MM.1S (cell line): ENCODE results near the gene AGO3.

Experiments
- DNase-seq: peaks from one replicate; pipeline ENCODE4 v3.0.0-alpha.2; 2015
- H2AFZ ChIP-seq: fragments of 300-600 bp; sonication (generic); 2 replicates; pipeline ENCODE4 v1.6.0; 2016; ENCODE audit warnings: antibody characterized with exemption, low read length
- H3F3A ChIP-seq: fragments of 300-600 bp; sonication (generic); 2 replicates; pipeline ENCODE4 v1.6.1; 2016; ENCODE audit warnings: mild to moderate bottlenecking, antibody characterized with exemption, low read length, moderate library complexity, mixed read lengths; ENCODE audit not compliant: insufficient read depth
- H3K27ac ChIP-seq: fragments of 300-600 bp; sonication (generic); 2 replicates; pipeline ENCODE4 v1.5.1; 2016; ENCODE audit warnings: mild to moderate bottlenecking, low read length
- H3K27me3 ChIP-seq: fragments of 300-600 bp; sonication (generic); replicated peaks from 2 replicates; pipeline ENCODE4 v1.6.0; 2016; ENCODE audit warnings: low read length; ENCODE audit not compliant: insufficient read depth
- H3K36me3 ChIP-seq: fragments of 300-600 bp; sonication (generic); replicated peaks from 2 replicates; pipeline ENCODE4 v1.6.1; 2016; ENCODE audit warnings: mild to moderate bottlenecking, low read length, mixed read lengths; ENCODE audit not compliant: insufficient read depth
- H3K4me1 ChIP-seq: fragments of 300-600 bp; sonication (generic); 2 replicates; pipeline ENCODE4 v1.6.1; 2016; ENCODE audit warnings: low read length, mixed read lengths
- H3K4me2 ChIP-seq: fragments of 300-600 bp; sonication (generic); 2 replicates; pipeline ENCODE4 v1.6.0; 2016; ENCODE audit warnings: low read depth, low read length
- H3K4me3 ChIP-seq: fragments of 300-600 bp; sonication (generic); 2 replicates; pipeline ENCODE4 v1.5.1; 2016; ENCODE audit warnings: low read length, mixed read lengths
- H3K79me2 ChIP-seq: fragments of 300-600 bp; sonication (generic); 2 replicates; pipeline ENCODE4 v1.6.1; 2016; ENCODE audit warnings: mixed run types, low read length, mixed read lengths
- H3K9ac ChIP-seq: fragments of 300-600 bp; sonication (generic); 2 replicates; pipeline ENCODE4 v1.6.1; 2016; ENCODE audit warnings: low read length, mixed read lengths
- H3K9me2 ChIP-seq: fragments of 300-600 bp; sonication (generic); replicated peaks from 2 replicates; pipeline ENCODE4 v1.6.1; 2016; ENCODE audit warnings: mild to moderate bottlenecking, low read length, mixed read lengths; ENCODE audit not compliant: insufficient read depth
- H3K9me3 ChIP-seq: fragments of 300-600 bp; sonication (generic); replicated peaks from 2 replicates; pipeline ENCODE4 v1.6.1; 2016; ENCODE audit warnings: mild to moderate bottlenecking, low read length, mixed read lengths; ENCODE audit not compliant: insufficient read depth
- H4K20me1 ChIP-seq: fragments of 300-600 bp; sonication (generic); 2 replicates; pipeline ENCODE4 v1.6.1; 2016; ENCODE audit warnings: mild to moderate bottlenecking, low read length, moderate library complexity, mixed read lengths; ENCODE audit not compliant: insufficient read depth
- EZH2 ChIP-seq: fragments of 300-600 bp; sonication (generic); optimal IDR thresholded peaks from 2 replicates; pipeline ENCODE3; 2017; ENCODE audit warnings: low read depth, mild to moderate bottlenecking, antibody characterized with exemption, low read length, mixed read lengths
- EZH2phosphoT487 ChIP-seq: fragments of 300-600 bp; sonication (generic); IDR thresholded peaks from 2 replicates; pipeline ENCODE4 v1.6.1; 2018; ENCODE audit warnings: antibody characterized with exemption, low read length
- TF ChIP-seq, protein P1 (sequence below): fragments of 300-600 bp; sonication (generic); IDR thresholded peaks from 2 replicates; pipeline ENCODE4 v1.5.1; 2016; ENCODE audit warnings: antibody characterized with exemption, low read length, mixed read lengths

Gene AGO3

DNA sequence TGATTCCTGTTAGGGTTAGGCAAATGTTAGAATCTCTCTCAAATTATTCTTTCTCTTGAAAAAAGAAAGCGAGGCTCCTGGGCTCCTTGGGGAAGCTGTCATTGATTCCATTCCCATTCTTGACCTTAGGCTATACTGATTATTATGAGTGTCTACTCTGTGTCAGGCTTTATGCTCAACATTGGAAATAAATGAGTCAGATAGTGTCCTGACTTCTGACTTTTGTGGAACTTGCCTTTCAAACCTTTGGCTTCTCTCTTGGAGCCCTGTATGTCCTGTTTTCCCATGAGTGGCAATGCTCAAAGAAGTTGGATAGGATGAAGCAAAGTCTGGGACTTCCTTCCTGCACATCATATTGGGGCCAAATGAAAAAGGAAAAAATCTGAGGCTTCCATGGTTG lies 36.2 kb upstream of the AGO3 start:
- no peaks in the 10 kb centered on the region for H4K20me1 ChIP-seq
- no peak overlapping the region for H3K4me3 ChIP-seq
- no peaks in the 10 kb centered on the region for H3K27me3 ChIP-seq
- no peak overlapping the region for H3K9ac ChIP-seq
- no peak overlapping the region for H3K27ac ChIP-seq
- TF ChIP-seq, protein P1, sequence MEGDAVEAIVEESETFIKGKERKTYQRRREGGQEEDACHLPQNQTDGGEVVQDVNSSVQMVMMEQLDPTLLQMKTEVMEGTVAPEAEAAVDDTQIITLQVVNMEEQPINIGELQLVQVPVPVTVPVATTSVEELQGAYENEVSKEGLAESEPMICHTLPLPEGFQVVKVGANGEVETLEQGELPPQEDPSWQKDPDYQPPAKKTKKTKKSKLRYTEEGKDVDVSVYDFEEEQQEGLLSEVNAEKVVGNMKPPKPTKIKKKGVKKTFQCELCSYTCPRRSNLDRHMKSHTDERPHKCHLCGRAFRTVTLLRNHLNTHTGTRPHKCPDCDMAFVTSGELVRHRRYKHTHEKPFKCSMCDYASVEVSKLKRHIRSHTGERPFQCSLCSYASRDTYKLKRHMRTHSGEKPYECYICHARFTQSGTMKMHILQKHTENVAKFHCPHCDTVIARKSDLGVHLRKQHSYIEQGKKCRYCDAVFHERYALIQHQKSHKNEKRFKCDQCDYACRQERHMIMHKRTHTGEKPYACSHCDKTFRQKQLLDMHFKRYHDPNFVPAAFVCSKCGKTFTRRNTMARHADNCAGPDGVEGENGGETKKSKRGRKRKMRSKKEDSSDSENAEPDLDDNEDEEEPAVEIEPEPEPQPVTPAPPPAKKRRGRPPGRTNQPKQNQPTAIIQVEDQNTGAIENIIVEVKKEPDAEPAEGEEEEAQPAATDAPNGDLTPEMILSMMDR, result no peak
- H2AFZ ChIP-seq, result no peak overlapping the region
- H3F3A ChIP-seq, result no peaks in the 10 kb centered on the region
- H3K79me2 ChIP-seq, result no peaks in the 10 kb centered on the region
- no peaks in the 10 kb centered on the region for H3K9me2 ChIP-seq
- no peaks in the 10 kb centered on the region for H3K4me1 ChIP-seq
- no peaks in the 10 kb centered on the region for H3K9me3 ChIP-seq
- no peak overlapping the region for H3K4me2 ChIP-seq
- DNase-seq, result no peak
- H3K36me3 ChIP-seq, result no peaks in the 10 kb centered on the region

DNA sequence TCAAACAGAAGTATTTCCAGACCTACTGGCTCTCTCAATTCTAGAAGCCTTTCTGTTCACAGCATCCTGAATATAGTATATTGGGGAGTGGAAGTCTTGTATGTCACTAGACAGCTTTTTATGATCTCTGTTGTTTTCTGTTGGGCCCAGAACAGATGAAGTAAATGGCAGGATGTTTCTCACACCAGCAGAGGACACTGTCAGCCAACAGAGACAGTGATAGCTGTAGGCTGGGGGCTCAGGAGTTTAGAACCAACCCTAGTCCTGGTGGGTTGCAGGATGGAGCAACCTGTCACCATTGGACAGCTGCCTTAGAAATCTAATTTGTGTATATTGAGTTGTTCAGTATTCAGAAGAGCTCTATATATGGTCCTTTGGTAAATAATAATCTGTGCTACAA lies 31.0 kb upstream of the AGO3 start:
- Histone ChIP-seq H3F3A (no peaks in the 10 kb centered on the region), H3K36me3 (no peaks in the 10 kb centered on the region), H3K9me3 (no peaks in the 10 kb centered on the region), H4K20me1 (no peaks in the 10 kb centered on the region), H2AFZ (no peak overlapping the region), H3K9ac (no peak overlapping the region), H3K9me2 (no peaks in the 10 kb centered on the region), H3K4me3 (no peak overlapping the region), H3K27me3 (no peaks in the 10 kb centered on the region), H3K27ac (no peak overlapping the region), H3K79me2 (no peaks in the 10 kb centered on the region), H3K4me1 (no peaks in the 10 kb centered on the region), H3K4me2 (no peak overlapping the region)
- DNase-seq, result no peak
- TF ChIP-seq, protein P1, result no peak
- TF ChIP-seq EZH2 (no peak), EZH2phosphoT487 (no peak)

DNA sequence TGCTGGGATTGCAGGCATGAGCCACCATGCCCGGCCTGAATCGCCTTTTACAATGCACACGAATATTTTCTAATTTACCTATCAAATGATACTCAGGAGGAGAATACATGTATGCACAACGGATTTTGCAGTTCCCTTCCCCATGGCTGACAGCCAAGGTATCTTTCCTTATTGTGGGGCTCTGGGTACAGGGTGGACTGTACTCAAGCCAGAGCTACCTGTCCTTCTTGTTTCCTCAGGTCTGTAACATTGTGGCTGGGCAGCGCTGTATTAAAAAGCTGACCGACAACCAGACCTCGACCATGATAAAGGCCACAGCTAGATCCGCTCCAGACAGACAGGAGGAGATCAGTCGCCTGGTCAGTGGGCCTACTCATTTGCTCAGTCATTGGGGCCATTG lies 29.7 kb upstream of the AGO3 start:
- Histone ChIP-seq H3K4me2 (no peak overlapping the region), H3K4me3 (no peak overlapping the region), H4K20me1 (no peaks in the 10 kb centered on the region), H3K9me2 (no peaks in the 10 kb centered on the region), H3K27ac (no peak overlapping the region), H3K79me2 (no peaks in the 10 kb centered on the region), H3K9me3 (no peaks in the 10 kb centered on the region), H3K27me3 (no peaks in the 10 kb centered on the region), H3K4me1 (no peaks in the 10 kb centered on the region), H2AFZ (no peak overlapping the region), H3K36me3 (no peaks in the 10 kb centered on the region), H3F3A (no peaks in the 10 kb centered on the region), H3K9ac (no peak overlapping the region)
- TF ChIP-seq EZH2phosphoT487, result no peak
- TF ChIP-seq, protein P1, result no peak
- TF ChIP-seq EZH2, result no peak
- no peak for DNase-seq

DNA sequence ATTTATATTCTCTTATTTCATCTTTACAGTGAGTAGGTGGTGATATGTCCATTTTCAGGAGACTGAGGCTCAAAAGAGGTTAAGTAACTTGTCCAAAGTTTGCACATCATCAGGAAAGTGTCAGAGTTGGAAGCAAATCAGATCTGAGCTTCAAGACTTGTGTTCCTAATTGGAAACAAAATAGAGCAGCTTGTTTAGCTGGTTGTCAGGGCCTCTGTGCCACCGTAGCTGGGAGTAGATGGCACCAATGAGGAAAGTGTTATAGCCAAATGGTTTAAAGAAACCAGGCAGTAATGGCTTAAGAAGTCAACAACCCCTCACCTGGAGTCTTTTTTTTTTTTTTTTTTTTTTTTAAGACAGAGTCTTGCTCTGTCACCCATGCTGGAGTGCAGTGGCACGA lies 28.2 kb upstream of the AGO3 start:
- H4K20me1 ChIP-seq, result no peaks in the 10 kb centered on the region
- H3F3A ChIP-seq, result no peaks in the 10 kb centered on the region
- no peaks in the 10 kb centered on the region for H3K9me2 ChIP-seq
- H3K4me1 ChIP-seq, result no peaks in the 10 kb centered on the region
- H3K27ac ChIP-seq, result no peak overlapping the region
- H3K79me2 ChIP-seq, result no peaks in the 10 kb centered on the region
- no peak overlapping the region for H3K4me2 ChIP-seq
- H2AFZ ChIP-seq, result no peak overlapping the region
- no peaks in the 10 kb centered on the region for H3K27me3 ChIP-seq
- H3K9ac ChIP-seq, result no peak overlapping the region
- H3K36me3 ChIP-seq, result no peaks in the 10 kb centered on the region
- no peaks in the 10 kb centered on the region for H3K9me3 ChIP-seq
- TF ChIP-seq EZH2, result no peak
- TF ChIP-seq, protein P1, result no peak
- TF ChIP-seq EZH2phosphoT487, result no peak
- H3K4me3 ChIP-seq, result no peak overlapping the region
- DNase-seq, result no peak
